Natural killer cell (primary cell): ENCODE measurements around the gene ZNF100. TPM values are rescaled to one million over a fixed set of nuclear protein-coding genes. Genes with fewer than 3 reads are reported as not detected.

Experiments used
- ATAC-seq, 3 donors: fragments of 150-1000 bp in 2 of 3; fragments of 200-7000 bp in 1 of 3; cut with Tn5 transposase; 1 replicate in 1 of 3; 2 replicates in 2 of 3; pipeline ENCODE4 v1.10.0; 2021; ENCODE audit warnings: mild to moderate bottlenecking in 2 of 3, moderate library complexity in 2 of 3
- DNase-seq, 2 donors: peaks; one replicate each; pipeline versions ENCODE4 v3.0.0 to v3.0.0-alpha.2; 2013 to 2021; ENCODE audit warnings: mixed read lengths in 1 of 2
- H3K27ac ChIP-seq: one replicate; pipeline ENCODE4 v1.5.1; 2013; ENCODE audit warnings: mild to moderate bottlenecking, low read length
- H3K27me3 ChIP-seq: one replicate; pipeline ENCODE4 v1.6.1; 2013; ENCODE audit warnings: low read length; ENCODE audit not compliant: control insufficient read depth, insufficient read depth
- H3K36me3 ChIP-seq: one replicate; pipeline ENCODE4 v1.6.1; 2013; ENCODE audit warnings: low read length; ENCODE audit not compliant: control insufficient read depth, insufficient read depth
- H3K4me1 ChIP-seq: one replicate; pipeline ENCODE4 v1.6.1; 2013; ENCODE audit warnings: low read length; ENCODE audit not compliant: control insufficient read depth, insufficient read depth
- H3K4me3 ChIP-seq: one replicate; pipeline ENCODE4 v1.5.1; 2013; ENCODE audit warnings: low read length
- H3K9me3 ChIP-seq: one replicate; pipeline ENCODE4 v1.6.1; 2013; ENCODE audit warnings: low read length; ENCODE audit not compliant: control insufficient read depth, insufficient read depth
- H3K27ac Mint-ChIP-seq, 2 donors: one replicate each; pipeline ENCODE4 v1.8.0; 2022; ENCODE audit warnings: mild to moderate bottlenecking in 2 of 2, mixed read lengths in 2 of 2, moderate library complexity in 1 of 2
- H3K27me3 Mint-ChIP-seq, 2 donors: one replicate each; pipeline ENCODE4 v1.8.0; 2022; ENCODE audit warnings: low read depth in 2 of 2, mixed read lengths in 2 of 2
- H3K36me3 Mint-ChIP-seq: one replicate; pipeline ENCODE4 v1.8.0; 2022; ENCODE audit warnings: mixed read lengths
- H3K4me1 Mint-ChIP-seq, 2 donors: one replicate each; pipeline ENCODE4 v1.8.0; 2022; ENCODE audit warnings: mixed read lengths in 2 of 2
- H3K4me3 Mint-ChIP-seq: one replicate; pipeline ENCODE4 v1.8.0; 2022; ENCODE audit warnings: mild to moderate bottlenecking, moderate library complexity, mixed read lengths
- H3K9me3 Mint-ChIP-seq, 2 donors: one replicate each; pipeline ENCODE4 v1.8.0; 2022; ENCODE audit warnings: mixed read lengths in 2 of 2
- CTCF ChIP-seq: fragments of 200-600 bp; IDR thresholded peaks from one replicate; pipeline ENCODE4 v1.8.0; 2022; ENCODE audit warnings: antibody characterized with exemption
- WGBS: methylation state at CpG from one replicate; pipeline ENCODE4 v1.1.7; 2013; ENCODE audit warnings: missing lambda C conversion rate; ENCODE audit not compliant: insufficient coverage; 5-methylcytosine and 5-hydroxymethylcytosine counted together
- intact Hi-C: fragments of 100-400 bp; cut with micrococcal nuclease; formaldehyde crosslinking; loops from one replicate; pipeline ENCODE4 v1.14.2; 2022
- total RNA-seq, 4 donors: library from RNA; stranded (reverse); fragments of 120-200 nt in 1 of 4; gene quantifications; one replicate each; pipeline versions ENCODE4 v1.2.3 to v1.2.4, GENCODE V29; 2013 to 2022

The ZNF100 gene
- total RNA-seq, 3 donors from 2014 or later (not counting 1 experiment from before 2014, with no cell fraction given) = 7.9 to 16.9 (median 9.5) TPM

- H3K27me3 Mint-ChIP-seq = no peaks in the 10 kb centered on the region
- H3K4me1 ChIP-seq = no peaks in the 10 kb centered on the region
- no peak for DNase-seq
- H3K4me1 Mint-ChIP-seq = no peaks in the 10 kb centered on the region
- no peak for TF ChIP-seq CTCF
- no peaks in the 10 kb centered on the region for H3K9me3 ChIP-seq
- H3K27ac ChIP-seq = no peak overlapping the region
- 92% methylated on average over 3 of the region's 3 CpGs for WGBS
- H3K27me3 ChIP-seq = no peaks in the 10 kb centered on the region
- H3K36me3 Mint-ChIP-seq = no peaks in the 10 kb centered on the region
- no peaks in the 10 kb centered on the region for H3K36me3 ChIP-seq
- no peak overlapping the region for H3K4me3 Mint-ChIP-seq
- no peak overlapping the region for H3K27ac Mint-ChIP-seq
- no peak for ATAC-seq
- H3K4me3 ChIP-seq = no peak overlapping the region
- peaks cover 0 to 5% of the 10 kb centered on the region in 2 donors for H3K9me3 Mint-ChIP-seq
- intact Hi-C loops = no loop called here
Observed at GRCh38 chr19:21688464-21688863, 78.9 kb downstream of the ZNF100 start.

GRCh38 chr19:21680671-21681070 is 86.7 kb downstream of the ZNF100 start:
- Mint-ChIP-seq H3K4me3 (no peak overlapping the region), H3K27me3 (no peaks in the 10 kb centered on the region), H3K9me3 (peaks cover 0 to 6% of the 10 kb centered on the region in 2 donors), H3K27ac (no peak overlapping the region), H3K4me1 (peaks cover 0 to 5% of the 10 kb centered on the region in 2 donors), H3K36me3 (no peaks in the 10 kb centered on the region)
- Histone ChIP-seq H3K27me3 (no peaks in the 10 kb centered on the region), H3K36me3 (no peaks in the 10 kb centered on the region), H3K27ac (no peak overlapping the region), H3K4me3 (no peak overlapping the region), H3K9me3 (peaks cover 5% of the 10 kb centered on the region), H3K4me1 (peaks cover 9% of the 10 kb centered on the region)
- ATAC-seq (no peak), DNase-seq (no peak)
- no peak for TF ChIP-seq CTCF
- intact Hi-C loops = no loop called here
- 43% methylated on average over 3 of the region's 3 CpGs for WGBS

- peaks cover 0 to 5% of the 10 kb centered on the region in 2 donors for H3K4me1 Mint-ChIP-seq
- no peak for TF ChIP-seq CTCF
- Histone ChIP-seq H3K27me3 (no peaks in the 10 kb centered on the region), H3K27ac (no peak overlapping the region), H3K4me1 (peaks cover 9% of the 10 kb centered on the region), H3K36me3 (no peaks in the 10 kb centered on the region), H3K4me3 (no peak overlapping the region), H3K9me3 (peaks cover 5% of the 10 kb centered on the region)
- H3K36me3 Mint-ChIP-seq = no peaks in the 10 kb centered on the region
- H3K9me3 Mint-ChIP-seq = peaks cover 0 to 6% of the 10 kb centered on the region in 2 donors
- no peaks in the 10 kb centered on the region for H3K27me3 Mint-ChIP-seq
- H3K27ac Mint-ChIP-seq = no peak overlapping the region
- WGBS = 88% methylated on average over 5 of the region's 5 CpGs
- no peak for ATAC-seq
- intact Hi-C loops = no loop called here
- H3K4me3 Mint-ChIP-seq = no peak overlapping the region
- DNase-seq = no peak
Observed at GRCh38 chr19:21680026-21680425, 87.4 kb downstream of the ZNF100 start.
